Measurements from ENCODE around the gene PDZD2.
"Not testable (repeated sequence)": the region's sequence is repeated elsewhere in the genome, so short reads cannot be mapped to it uniquely, and the experiment has no call there.

PDZD2 gene

GRCh38 chr5:31682851-31683250 lies 43.9 kb downstream of the PDZD2 start:
- in situ Hi-C loops (cut with HindIII; ENCODE audit: low sequenced_read_pairs), result loop anchor here (5.0 kb wide), 2 partner anchors 74 to 86 kb away; no protein-coding TSS in a partner anchor

- in situ Hi-C loops (cut with HindIII; ENCODE audit: low sequenced_read_pairs), result no loop called here
Observed at GRCh38 chr5:31688515-31689092, 49.7 kb downstream of the PDZD2 start.

- in situ Hi-C loops (cut with HindIII; ENCODE audit: low sequenced_read_pairs), result not testable (repeated sequence)
Observed at GRCh38 chr5:31691408-31691807, 52.5 kb downstream of the PDZD2 start.

- in situ Hi-C loops (cut with HindIII; ENCODE audit: low sequenced_read_pairs), result no loop called here
Observed at GRCh38 chr5:31692561-31693221, 53.8 kb downstream of the PDZD2 start.

- in situ Hi-C loops (cut with HindIII; ENCODE audit: low sequenced_read_pairs), result no loop called here
Observed at GRCh38 chr5:31698673-31699072, 59.7 kb downstream of the PDZD2 start.

GRCh38 chr5:31701642-31702299 lies 62.8 kb downstream of the PDZD2 start:
- in situ Hi-C loops (cut with HindIII; ENCODE audit: low sequenced_read_pairs), result no loop called here

- in situ Hi-C loops (cut with HindIII; ENCODE audit: low sequenced_read_pairs), result no loop called here
Observed at GRCh38 chr5:31702712-31703111, 63.8 kb downstream of the PDZD2 start.

GRCh38 chr5:31703757-31704156 lies 64.8 kb downstream of the PDZD2 start:
- in situ Hi-C loops (cut with HindIII; ENCODE audit: low sequenced_read_pairs), result no loop called here

GRCh38 chr5:31706186-31706585 lies 67.3 kb downstream of the PDZD2 start:
- in situ Hi-C loops (cut with HindIII; ENCODE audit: low sequenced_read_pairs), result no loop called here

- in situ Hi-C loops (cut with HindIII; ENCODE audit: low sequenced_read_pairs), result no loop called here
Observed at GRCh38 chr5:31707329-31707728, 68.4 kb downstream of the PDZD2 start.

GRCh38 chr5:31708089-31708488 lies 69.2 kb downstream of the PDZD2 start:
- in situ Hi-C loops (cut with HindIII; ENCODE audit: low sequenced_read_pairs), result no loop called here

GRCh38 chr5:31711363-31711762 lies 72.4 kb downstream of the PDZD2 start:
- in situ Hi-C loops (cut with HindIII; ENCODE audit: low sequenced_read_pairs), result no loop called here

- in situ Hi-C loops (cut with HindIII; ENCODE audit: low sequenced_read_pairs), result no loop called here
Observed at GRCh38 chr5:31711935-31712592, 73.1 kb downstream of the PDZD2 start.

GRCh38 chr5:31717561-31717960 lies 78.6 kb downstream of the PDZD2 start:
- in situ Hi-C loops (cut with HindIII; ENCODE audit: low sequenced_read_pairs), result no loop called here

GRCh38 chr5:31720004-31720403 lies 81.1 kb downstream of the PDZD2 start:
- in situ Hi-C loops (cut with HindIII; ENCODE audit: low sequenced_read_pairs), result no loop called here

GRCh38 chr5:31720811-31721345 lies 81.9 kb downstream of the PDZD2 start:
- in situ Hi-C loops (cut with HindIII; ENCODE audit: low sequenced_read_pairs), result no loop called here

- in situ Hi-C loops (cut with HindIII; ENCODE audit: low sequenced_read_pairs), result no loop called here
Observed at GRCh38 chr5:31722111-31722510, 83.2 kb downstream of the PDZD2 start.

- in situ Hi-C loops (cut with HindIII; ENCODE audit: low sequenced_read_pairs), result no loop called here
Observed at GRCh38 chr5:31725996-31726395, 87.1 kb downstream of the PDZD2 start.

- in situ Hi-C loops (cut with HindIII; ENCODE audit: low sequenced_read_pairs), result no loop called here
Observed at GRCh38 chr5:31726952-31727351, 88.0 kb downstream of the PDZD2 start.

- in situ Hi-C loops (cut with HindIII; ENCODE audit: low sequenced_read_pairs), result no loop called here
Observed at GRCh38 chr5:31728039-31728438, 89.1 kb downstream of the PDZD2 start.

GRCh38 chr5:31728806-31729205 lies 89.9 kb downstream of the PDZD2 start:
- in situ Hi-C loops (cut with HindIII; ENCODE audit: low sequenced_read_pairs), result not testable (repeated sequence)
